HL-60 (cell line): Measurements from ENCODE around the gene SETD1B.

ENCODE experiments used
- CTCF ChIP-seq: IDR thresholded peaks from one replicate; pipeline ENCODE4 v1.5.1; 2011; ENCODE audit warnings: low read length, control low read depth, inconsistent platforms; ENCODE audit not compliant: insufficient read depth
- GABPA ChIP-seq: IDR thresholded peaks from 2 replicates; pipeline ENCODE4 v1.6.1; 2012; ENCODE audit warnings: low read depth
- REST ChIP-seq: IDR thresholded peaks from 2 replicates; pipeline ENCODE4 v1.6.1; 2012; ENCODE audit warnings: low read depth; ENCODE audit not compliant: insufficient replicate concordance

- TF ChIP-seq CTCF (no peak), REST (no peak), GABPA (no peak)
These were observed 27.9 kb downstream of the SETD1B start for GRCh38 chr12:121831571-121832245.
